Progenitor cell of endocrine pancreas (in vitro differentiated cells): ENCODE data around the gene KRTAP10-3. TPM values are rescaled to one million over a fixed set of nuclear protein-coding genes. Genes with fewer than 3 reads are reported as not detected.

Experiments used
- DNase-seq: peaks from one replicate; pipeline ENCODE4 v3.0.0; 2021; ENCODE audit warnings: low spot score; ENCODE audit not compliant: unreplicated experiment
- H3K27ac Mint-ChIP-seq: 2 replicates; pipeline ENCODE4 v1.8.0; 2021; ENCODE audit warnings: mild to moderate bottlenecking, moderate library complexity, mixed read lengths
- H3K27me3 Mint-ChIP-seq: 2 replicates; pipeline ENCODE4 v1.8.0; 2021; ENCODE audit warnings: mixed read lengths
- H3K36me3 Mint-ChIP-seq: 2 replicates; pipeline ENCODE4 v1.8.0; 2022; ENCODE audit warnings: mixed read lengths; ENCODE audit not compliant: insufficient read depth
- H3K4me1 Mint-ChIP-seq: 2 replicates; pipeline ENCODE4 v1.8.0; 2021; ENCODE audit warnings: low read depth, mixed read lengths
- H3K4me3 Mint-ChIP-seq: 2 replicates; pipeline ENCODE4 v1.8.0; 2021; ENCODE audit warnings: low read depth, mild to moderate bottlenecking, moderate library complexity, mixed read lengths
- H3K9me3 Mint-ChIP-seq: 2 replicates; pipeline ENCODE4 v1.8.0; 2021; ENCODE audit warnings: low read depth, mixed read lengths
- CTCF ChIP-seq: fragments of 200-600 bp; sonication (generic); IDR thresholded peaks from one replicate; pipeline ENCODE4 v1.5.0; 2021; ENCODE audit warnings: antibody characterized with exemption, mild to moderate bottlenecking; ENCODE audit not compliant: unreplicated experiment
- total RNA-seq: library from RNA; stranded (reverse); gene quantifications from 2 replicates; pipeline ENCODE4 v1.2.1, GENCODE V29; 2021

Gene KRTAP10-3
- total RNA-seq, 1 donor from 2014 or later: not detected

GRCh38 chr21:44521928-44522752, 36.5 kb downstream of the KRTAP10-3 start:
- Mint-ChIP-seq H3K27ac (no peak overlapping the region), H3K27me3 (peaks cover 3% of the 10 kb centered on the region), H3K9me3 (no peaks in the 10 kb centered on the region), H3K4me1 (no peaks in the 10 kb centered on the region), H3K4me3 (no peak overlapping the region), H3K36me3 (no peaks in the 10 kb centered on the region)
- no peak for DNase-seq
- TF ChIP-seq CTCF: no peak

- H3K27ac Mint-ChIP-seq: no peak overlapping the region
- no peak overlapping the region for H3K4me3 Mint-ChIP-seq
- no peaks in the 10 kb centered on the region for H3K4me1 Mint-ChIP-seq
- peaks cover 3% of the 10 kb centered on the region for H3K27me3 Mint-ChIP-seq
- no peak for DNase-seq
- no peaks in the 10 kb centered on the region for H3K9me3 Mint-ChIP-seq
- H3K36me3 Mint-ChIP-seq: no peaks in the 10 kb centered on the region
- no peak for TF ChIP-seq CTCF
These were observed 37.2 kb downstream of the KRTAP10-3 start for GRCh38 chr21:44521301-44521927.

- H3K27me3 Mint-ChIP-seq: peaks cover 3% of the 10 kb centered on the region
- no peaks in the 10 kb centered on the region for H3K36me3 Mint-ChIP-seq
- H3K9me3 Mint-ChIP-seq: no peaks in the 10 kb centered on the region
- no peak for TF ChIP-seq CTCF
- no peaks in the 10 kb centered on the region for H3K4me1 Mint-ChIP-seq
- H3K4me3 Mint-ChIP-seq: no peak overlapping the region
- no peak overlapping the region for H3K27ac Mint-ChIP-seq
- DNase-seq: no peak
These were observed 38.0 kb downstream of the KRTAP10-3 start for GRCh38 chr21:44520326-44521300.

- Mint-ChIP-seq H3K27ac (no peak overlapping the region), H3K9me3 (no peaks in the 10 kb centered on the region), H3K4me3 (no peak overlapping the region), H3K36me3 (no peaks in the 10 kb centered on the region), H3K27me3 (peaks cover 3% of the 10 kb centered on the region), H3K4me1 (no peaks in the 10 kb centered on the region)
- no peak for DNase-seq
- no peak for TF ChIP-seq CTCF
These were observed 39.0 kb downstream of the KRTAP10-3 start for GRCh38 chr21:44519346-44520325.
